DND-41 (cell line): ENCODE measurements around the gene LBHD1.
A peak's percentile ranks its signal among the peaks of the same experiment; 100 is the strongest.

ENCODE experiments used
- ATAC-seq: fragments of 200-7000 bp; cut with Tn5 transposase; 3 replicates; pipeline ENCODE4 v1.9.1; 2021; ENCODE audit warnings: low read depth; ENCODE audit not compliant: insufficient read depth
- DNase-seq: peaks from one replicate; pipeline ENCODE4 v3.0.0-alpha.2; 2020
- H2AFZ ChIP-seq: 2 replicates; pipeline ENCODE4 v1.6.0; 2012; ENCODE audit warnings: low read depth, low read length
- H3K27ac ChIP-seq: 2 replicates; pipeline ENCODE4 v1.5.1; 2012; ENCODE audit warnings: low read length, inconsistent platforms
- H3K27me3 ChIP-seq: fragments of 200-600 bp; sonication (generic); 2 replicates; pipeline ENCODE4 v1.6.0; 2012; ENCODE audit warnings: low read length, mild to moderate bottlenecking, inconsistent platforms; ENCODE audit not compliant: insufficient read depth, poor library complexity
- H3K36me3 ChIP-seq: 2 replicates; pipeline ENCODE4 v1.5.1; 2012; ENCODE audit warnings: low read length, inconsistent platforms; ENCODE audit not compliant: insufficient read depth
- H3K4me1 ChIP-seq: 2 replicates; pipeline ENCODE4 v1.5.1; 2012; ENCODE audit warnings: mild to moderate bottlenecking, low read length; ENCODE audit not compliant: insufficient read depth
- H3K4me2 ChIP-seq: 2 replicates; pipeline ENCODE4 v1.6.0; 2012; ENCODE audit warnings: mild to moderate bottlenecking, moderate library complexity, low read length, inconsistent platforms; ENCODE audit not compliant: insufficient read depth
- H3K4me3 ChIP-seq, 2 experiments: fragments of 200-600 bp in 1 of 2; shearing (Covaris generic) in 1 of 2; 2 replicates each; pipeline ENCODE4 v1.5.1; 2012 to 2016; ENCODE audit warnings: inconsistent platforms in 2 of 2, low read length in 2 of 2, mild to moderate bottlenecking in 2 of 2, low read depth in 1 of 2, moderate library complexity in 1 of 2
- H3K79me2 ChIP-seq: 2 replicates; pipeline ENCODE4 v1.6.0; 2012; ENCODE audit warnings: low read length, inconsistent platforms; ENCODE audit not compliant: insufficient read depth
- H3K9ac ChIP-seq: 2 replicates; pipeline ENCODE4 v1.6.0; 2012; ENCODE audit warnings: low read depth, mild to moderate bottlenecking, inconsistent platforms, low read length, moderate library complexity
- H3K9me3 ChIP-seq: 2 replicates; pipeline ENCODE4 v1.5.1; 2012; ENCODE audit warnings: low read length, moderate library complexity, mild to moderate bottlenecking, inconsistent platforms; ENCODE audit not compliant: insufficient read depth, severe bottlenecking
- H4K20me1 ChIP-seq: 2 replicates; pipeline ENCODE4 v1.6.0; 2012; ENCODE audit warnings: low read length; ENCODE audit not compliant: insufficient read depth
- EZH2 ChIP-seq: IDR thresholded peaks from 3 replicates; pipeline ENCODE4 v1.6.1; 2012; ENCODE audit warnings: borderline replicate concordance, low read depth, mild to moderate bottlenecking, moderate library complexity, low read length, inconsistent platforms; ENCODE audit not compliant: severe bottlenecking
- TF ChIP-seq, protein P1 (sequence below): IDR thresholded peaks from 2 replicates; pipeline ENCODE4 v1.5.1; 2012; ENCODE audit warnings: borderline replicate concordance, low read length, moderate library complexity, mild to moderate bottlenecking; ENCODE audit not compliant: poor library complexity, severe bottlenecking; ENCODE audit errors: extremely low read depth

The LBHD1 gene

DNA sequence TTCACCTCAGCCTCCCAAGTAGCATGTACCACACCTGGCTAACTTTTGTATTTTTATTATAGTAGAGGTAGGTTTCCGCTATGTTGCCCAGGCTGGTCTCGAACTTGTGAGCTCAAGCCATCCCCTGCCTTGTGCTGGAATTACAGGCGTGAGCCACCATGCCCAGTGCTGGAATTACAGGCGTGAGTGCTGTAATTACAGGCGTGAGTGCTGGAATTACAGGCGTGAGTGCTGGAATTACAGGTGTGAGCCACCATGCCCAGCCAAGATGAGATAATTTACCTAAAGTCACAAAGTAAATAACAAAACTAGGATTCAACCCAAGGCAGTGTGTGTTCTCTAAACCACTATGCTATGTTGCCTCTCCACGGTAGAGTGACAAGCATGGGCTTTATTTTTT lies 10.5 kb upstream of the LBHD1 start:
- TF ChIP-seq, protein P1, sequence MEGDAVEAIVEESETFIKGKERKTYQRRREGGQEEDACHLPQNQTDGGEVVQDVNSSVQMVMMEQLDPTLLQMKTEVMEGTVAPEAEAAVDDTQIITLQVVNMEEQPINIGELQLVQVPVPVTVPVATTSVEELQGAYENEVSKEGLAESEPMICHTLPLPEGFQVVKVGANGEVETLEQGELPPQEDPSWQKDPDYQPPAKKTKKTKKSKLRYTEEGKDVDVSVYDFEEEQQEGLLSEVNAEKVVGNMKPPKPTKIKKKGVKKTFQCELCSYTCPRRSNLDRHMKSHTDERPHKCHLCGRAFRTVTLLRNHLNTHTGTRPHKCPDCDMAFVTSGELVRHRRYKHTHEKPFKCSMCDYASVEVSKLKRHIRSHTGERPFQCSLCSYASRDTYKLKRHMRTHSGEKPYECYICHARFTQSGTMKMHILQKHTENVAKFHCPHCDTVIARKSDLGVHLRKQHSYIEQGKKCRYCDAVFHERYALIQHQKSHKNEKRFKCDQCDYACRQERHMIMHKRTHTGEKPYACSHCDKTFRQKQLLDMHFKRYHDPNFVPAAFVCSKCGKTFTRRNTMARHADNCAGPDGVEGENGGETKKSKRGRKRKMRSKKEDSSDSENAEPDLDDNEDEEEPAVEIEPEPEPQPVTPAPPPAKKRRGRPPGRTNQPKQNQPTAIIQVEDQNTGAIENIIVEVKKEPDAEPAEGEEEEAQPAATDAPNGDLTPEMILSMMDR = no peak
- TF ChIP-seq EZH2 = no peak
- no peak for DNase-seq
- H4K20me1 ChIP-seq = peaks cover 3% of the 10 kb centered on the region; the same call in 1 of the 2 replicates
- ATAC-seq = no peak
- H3K27ac ChIP-seq = no peak overlapping the region
- no peak overlapping the region for H3K4me2 ChIP-seq
- H3K9ac ChIP-seq = no peak overlapping the region
- no peak overlapping the region for H2AFZ ChIP-seq
- H3K27me3 ChIP-seq = no peaks in the 10 kb centered on the region
- peaks cover 8% of the 10 kb centered on the region for H3K36me3 ChIP-seq
- peaks cover 17% of the 10 kb centered on the region for H3K79me2 ChIP-seq
- H3K9me3 ChIP-seq = no peaks in the 10 kb centered on the region
- peaks cover 18% of the 10 kb centered on the region for H3K4me1 ChIP-seq
- no peak overlapping the region for H3K4me3 ChIP-seq

DNA sequence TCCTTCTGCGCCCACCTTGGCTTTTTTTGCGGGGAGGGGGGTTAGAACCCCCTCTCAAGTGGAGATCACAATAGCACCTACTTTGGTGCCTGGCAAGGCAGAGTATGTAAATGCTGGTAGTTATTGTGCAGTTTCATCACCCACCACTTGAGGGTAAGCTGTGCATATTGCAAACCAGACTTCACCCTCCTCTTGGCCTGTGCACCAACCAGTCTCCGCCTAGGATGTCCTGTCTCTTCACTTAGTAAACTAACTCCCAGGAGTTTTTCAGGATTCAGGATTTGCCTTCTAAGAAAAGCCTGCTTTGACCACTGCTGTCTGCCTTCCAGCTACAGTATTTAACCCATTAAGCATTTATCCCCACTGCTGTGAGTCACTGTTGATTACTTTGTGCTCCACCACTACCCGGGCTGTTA lies 8.8 kb upstream of the LBHD1 start:
- H3K27me3 ChIP-seq = no peaks in the 10 kb centered on the region
- ATAC-seq (peak; percentile 77), DNase-seq (peak; percentile 61)
- no peak overlapping the region for H3K4me2 ChIP-seq
- H3K79me2 ChIP-seq = peaks cover 32% of the 10 kb centered on the region
- no peak overlapping the region for H3K27ac ChIP-seq
- H3K4me1 ChIP-seq = peaks cover 31% of the 10 kb centered on the region
- H3K4me3 ChIP-seq = no peak overlapping the region
- H3K36me3 ChIP-seq = peaks cover 23% of the 10 kb centered on the region
- peaks cover 6% of the 10 kb centered on the region; the same call in 1 of the 2 replicates for H4K20me1 ChIP-seq
- H2AFZ ChIP-seq = peak overlapping the region; percentile 56
- no peaks in the 10 kb centered on the region for H3K9me3 ChIP-seq
- H3K9ac ChIP-seq = peak overlapping the region; percentile 1; the same call in 1 of the 2 replicates
- TF ChIP-seq, protein P1 = peak; percentile 76
- TF ChIP-seq EZH2 = no peak

DNA sequence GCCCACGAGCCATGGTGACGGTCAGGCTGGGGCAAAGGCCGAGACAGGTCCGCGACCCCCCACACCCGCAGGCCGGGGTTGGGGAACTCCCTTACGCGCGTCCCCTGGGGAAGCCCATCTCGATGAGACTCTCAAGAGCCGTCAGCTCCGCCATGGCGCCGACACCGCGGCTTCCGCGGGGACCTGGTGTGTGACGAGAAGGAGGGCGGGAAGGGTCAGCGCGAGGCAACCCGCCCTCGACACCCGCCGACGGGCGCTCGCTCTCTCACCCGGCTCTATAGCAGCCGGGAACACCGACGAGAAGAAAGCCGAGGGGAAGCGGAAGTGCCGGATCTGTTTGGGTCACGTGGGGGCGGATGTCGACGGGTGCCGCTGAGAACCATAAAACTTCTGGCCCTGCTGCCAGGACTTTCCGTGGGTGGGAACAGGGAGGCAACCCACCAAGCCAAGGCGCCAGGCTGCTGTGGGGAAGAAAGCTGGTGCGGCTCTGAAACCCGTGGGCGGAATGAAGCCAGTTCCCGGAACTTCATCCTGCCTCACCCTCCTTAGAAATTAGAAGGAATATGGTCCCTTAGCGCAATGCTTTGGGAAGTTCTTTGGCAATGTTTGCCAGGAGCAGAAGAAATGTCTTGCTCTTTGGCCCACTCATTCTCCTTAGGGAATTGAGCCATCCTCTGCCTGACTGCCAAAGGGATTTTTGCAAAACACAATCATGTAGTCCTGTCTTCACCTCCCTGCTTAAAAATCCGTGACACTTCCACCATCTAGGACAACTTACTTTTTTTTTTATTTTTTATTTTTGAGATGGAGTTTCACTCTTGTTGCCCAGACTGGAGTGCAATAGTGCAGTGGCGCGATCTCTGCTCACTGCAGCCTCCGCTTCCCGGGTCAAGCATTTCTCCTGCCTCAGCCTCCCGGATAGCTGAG lies 7.0 kb upstream of the LBHD1 start, which contains the start of gene UBXN1:
UBXN1 (minus strand) TSS at position 304 of the 927 bp plus-strand sequence; CDS start at position 154, 150 bp downstream.
- Histone ChIP-seq H3K9ac (peak within 1 kb of the TSS; percentile 94), H3K27ac (peak within 1 kb of the TSS; percentile 98), H3K4me1 (peaks cover 31% of the 10 kb centered on the region), H3K4me2 (peak within 1 kb of the TSS; percentile 98), H3K9me3 (no peaks in the 10 kb centered on the region), H3K27me3 (no peaks in the 10 kb centered on the region), H3K36me3 (peaks cover 29% of the 10 kb centered on the region), H3K79me2 (peaks cover 42% of the 10 kb centered on the region), H3K4me3 (peak within 1 kb of the TSS; percentile 99 to 100), H2AFZ (peak within 1 kb of the TSS; percentile 100), H4K20me1 (peaks cover 6% of the 10 kb centered on the region; the same call in 1 of the 2 replicates)
- peak; percentile 90 for DNase-seq
- ATAC-seq = peak; percentile 89
- TF ChIP-seq EZH2 = no peak
- TF ChIP-seq, protein P1 = no peak
